Lung (tissue), 12 donors: Measurements from ENCODE around the gene LTBR. TPM values are rescaled to one million over a fixed set of nuclear protein-coding genes. Genes with fewer than 3 reads are reported as not detected.

ENCODE experiments used
- ATAC-seq: fragments of 200-7000 bp; cut with Tn5 transposase; one replicate; pipeline ENCODE4 v1.9.1; 2020; ENCODE audit warnings: moderate number of reproducible peaks; ENCODE audit not compliant: insufficient read depth, low FRiP score
- DNase-seq, 3 donors: peaks; one replicate each; pipeline ENCODE4 v3.0.0-alpha.2; 2013 to 2017
- H3K27ac ChIP-seq, 2 donors: one replicate each; pipeline ENCODE4 v1.5.1; 2013; ENCODE audit warnings: mild to moderate bottlenecking in 2 of 2, moderate library complexity in 2 of 2, control low read depth in 1 of 2, inconsistent platforms in 1 of 2, low read depth in 1 of 2, low read length in 1 of 2
- H3K27me3 ChIP-seq, 3 donors: one replicate each; pipeline ENCODE4 v1.5.1; 2013; ENCODE audit warnings: low read length in 2 of 3; ENCODE audit not compliant: control insufficient read depth in 3 of 3, insufficient read depth in 3 of 3
- H3K36me3 ChIP-seq, 4 donors: one replicate each; pipeline ENCODE4 v1.5.1; 2013; ENCODE audit warnings: low read length in 4 of 4, mild to moderate bottlenecking in 1 of 4, moderate library complexity in 1 of 4; ENCODE audit not compliant: control insufficient read depth in 4 of 4, insufficient read depth in 4 of 4
- H3K4me1 ChIP-seq, 5 donors: one replicate each; pipeline ENCODE4 v1.5.1; 2013; ENCODE audit warnings: low read length in 5 of 5, mild to moderate bottlenecking in 2 of 5, moderate library complexity in 1 of 5; ENCODE audit not compliant: control insufficient read depth in 5 of 5, insufficient read depth in 5 of 5
- H3K4me3 ChIP-seq: one replicate; pipeline ENCODE4 v1.5.1; 2013; ENCODE audit warnings: mild to moderate bottlenecking, control low read depth, moderate library complexity
- H3K9ac ChIP-seq, 2 donors: one replicate each; pipeline ENCODE4 v1.5.1; 2013; ENCODE audit warnings: low read length in 2 of 2, control low read depth in 1 of 2; ENCODE audit not compliant: insufficient read depth in 1 of 2
- H3K9me3 ChIP-seq, 4 donors: one replicate each; pipeline ENCODE4 v1.5.1; 2013; ENCODE audit warnings: low read length in 3 of 4, mild to moderate bottlenecking in 1 of 4, moderate library complexity in 1 of 4; ENCODE audit not compliant: control insufficient read depth in 4 of 4, insufficient read depth in 3 of 4
- WGBS, 2 donors: extraction: QIAGEN DNeasy Blood & Tissue Kit; methylation state at CpG; one replicate each; pipeline ENCODE4 v1.1.7; 2013; 5-methylcytosine and 5-hydroxymethylcytosine counted together
- polyA plus RNA-seq, 2 donors: library from polyadenylated mRNA; stranded (reverse); fragments of 200-250 nt; gene quantifications; one replicate each; pipeline ENCODE4 v1.2.1, GENCODE V29; 2013
- total RNA-seq, 2 donors: library from RNA; depleted of rRNA in 1 of 2; stranded (reverse); fragments of >200 nt in 1 of 2; gene quantifications; one replicate each; pipeline ENCODE4 v1.2.1, GENCODE V29; 2014 to 2021
- TF ChIP-seq, protein P1 (sequence below): IDR thresholded peaks from 2 replicates; pipeline ENCODE4 v1.5.1; 2012; ENCODE audit warnings: mild to moderate bottlenecking; ENCODE audit errors: control extremely low read depth, extremely low read depth
- donor health status: control.
- donor health status: control.
- donor health status: Bipolar disorder and iron deficiency.
- donor health status: healthy.
- donor health status: DM: yes; HTN: yes; CAD: no.

The LTBR gene
- total and polyA plus RNA-seq, 4 donors, result 52.6 to 134 (median 122) TPM

DNA sequence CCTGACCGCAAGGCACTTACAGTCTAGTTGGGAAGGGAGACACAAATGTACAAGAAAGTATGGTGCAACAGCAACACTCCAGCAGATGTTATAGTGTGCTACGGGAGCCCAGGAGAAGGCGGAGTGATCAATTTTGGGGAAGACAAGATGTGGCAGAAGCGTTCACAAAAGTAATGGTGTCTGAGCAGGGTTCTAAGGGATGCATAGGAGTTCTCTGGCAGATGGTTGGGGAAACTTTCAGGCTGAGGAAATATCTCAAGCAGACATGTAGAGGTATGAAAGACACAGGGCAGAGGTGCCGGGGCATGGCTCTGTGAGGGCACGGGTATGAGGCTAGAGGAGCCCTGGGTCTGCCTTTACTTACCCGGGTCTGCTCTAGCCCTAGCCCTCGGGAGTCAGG, 37.0 kb upstream of the LTBR start:
- Histone ChIP-seq H3K36me3 (no peaks in the 10 kb centered on the region), H3K9me3 (no peaks in the 10 kb centered on the region), H3K27me3 (no peaks in the 10 kb centered on the region), H3K4me1 (peaks cover 4 to 23% (median 12%) of the 10 kb centered on the region in 5 donors), H3K27ac (peak overlapping the region in 1 of 2 donors; percentile 81), H3K4me3 (no peak overlapping the region), H3K9ac (peak overlapping the region in 1 of 2 donors; percentile 70)
- TF ChIP-seq, protein P1, sequence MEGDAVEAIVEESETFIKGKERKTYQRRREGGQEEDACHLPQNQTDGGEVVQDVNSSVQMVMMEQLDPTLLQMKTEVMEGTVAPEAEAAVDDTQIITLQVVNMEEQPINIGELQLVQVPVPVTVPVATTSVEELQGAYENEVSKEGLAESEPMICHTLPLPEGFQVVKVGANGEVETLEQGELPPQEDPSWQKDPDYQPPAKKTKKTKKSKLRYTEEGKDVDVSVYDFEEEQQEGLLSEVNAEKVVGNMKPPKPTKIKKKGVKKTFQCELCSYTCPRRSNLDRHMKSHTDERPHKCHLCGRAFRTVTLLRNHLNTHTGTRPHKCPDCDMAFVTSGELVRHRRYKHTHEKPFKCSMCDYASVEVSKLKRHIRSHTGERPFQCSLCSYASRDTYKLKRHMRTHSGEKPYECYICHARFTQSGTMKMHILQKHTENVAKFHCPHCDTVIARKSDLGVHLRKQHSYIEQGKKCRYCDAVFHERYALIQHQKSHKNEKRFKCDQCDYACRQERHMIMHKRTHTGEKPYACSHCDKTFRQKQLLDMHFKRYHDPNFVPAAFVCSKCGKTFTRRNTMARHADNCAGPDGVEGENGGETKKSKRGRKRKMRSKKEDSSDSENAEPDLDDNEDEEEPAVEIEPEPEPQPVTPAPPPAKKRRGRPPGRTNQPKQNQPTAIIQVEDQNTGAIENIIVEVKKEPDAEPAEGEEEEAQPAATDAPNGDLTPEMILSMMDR, result no peak
- ATAC-seq (no peak), DNase-seq (no peak)
- WGBS, 2 donors, result 76 to 77% methylated on average over 8 of the region's 8 CpGs

DNA sequence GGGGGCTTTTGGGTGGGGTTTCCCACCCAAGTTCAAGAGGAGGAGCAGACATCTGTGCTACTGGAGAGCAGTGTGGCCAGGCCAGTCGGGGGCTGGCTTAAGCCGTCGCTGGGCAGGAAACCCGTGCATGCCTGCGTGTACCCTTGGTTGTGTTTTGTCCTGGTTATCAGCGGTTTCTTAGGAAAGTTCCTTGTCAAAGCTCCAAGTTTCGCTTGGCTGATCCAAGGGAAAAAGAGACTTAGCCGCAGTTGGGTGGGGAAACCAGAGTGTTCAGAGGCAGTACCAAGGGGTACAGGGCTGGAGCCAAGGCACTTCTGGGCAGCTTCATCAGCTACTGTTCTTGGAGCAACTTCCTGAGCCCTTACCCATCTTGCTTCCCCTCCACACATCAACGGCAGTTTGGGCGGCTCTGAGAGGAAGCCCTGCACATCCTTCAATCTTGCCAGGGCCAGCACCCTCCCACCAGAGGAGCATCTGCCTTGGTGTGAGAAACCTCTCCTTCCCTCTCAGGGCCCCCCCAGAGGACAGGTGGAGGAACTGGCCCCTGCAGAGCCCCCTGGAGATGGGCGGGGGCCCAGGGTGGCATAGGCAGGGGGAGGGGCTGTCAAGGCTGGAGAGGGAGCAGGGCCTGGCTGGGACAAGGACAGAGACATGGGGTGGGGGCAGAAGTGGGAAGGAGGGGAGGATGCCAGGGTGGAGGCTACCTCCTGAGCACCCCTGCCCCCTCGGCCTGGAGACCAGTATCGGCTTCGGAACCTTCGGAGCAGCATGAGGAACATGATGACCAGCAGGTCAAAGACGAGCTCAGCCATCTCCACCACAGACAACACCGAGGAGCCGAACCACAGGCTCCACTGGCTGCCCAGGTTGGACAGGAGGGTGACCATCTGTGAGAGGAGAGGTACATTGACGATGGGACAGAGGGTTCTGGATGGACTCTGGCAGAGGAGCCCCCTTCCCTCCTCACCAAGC, 36.3 kb upstream of the LTBR start:
- H3K9ac ChIP-seq, result peak overlapping the region in 1 of 2 donors; percentile 70
- 29 to 44% methylated on average over 19 of the region's 19 CpGs for WGBS, 2 donors
- peaks cover under 1 to 18% (median 8%) of the 10 kb centered on the region in 5 donors for H3K4me1 ChIP-seq
- peak; percentile 83 to 97 (median 95) for DNase-seq
- peak; percentile 37 for ATAC-seq
- H3K9me3 ChIP-seq, result no peaks in the 10 kb centered on the region
- TF ChIP-seq, protein P1, result no peak
- H3K27me3 ChIP-seq, result no peaks in the 10 kb centered on the region
- peak overlapping the region in 1 of 2 donors; percentile 81 for H3K27ac ChIP-seq
- no peak overlapping the region for H3K4me3 ChIP-seq
- no peaks in the 10 kb centered on the region for H3K36me3 ChIP-seq

DNA sequence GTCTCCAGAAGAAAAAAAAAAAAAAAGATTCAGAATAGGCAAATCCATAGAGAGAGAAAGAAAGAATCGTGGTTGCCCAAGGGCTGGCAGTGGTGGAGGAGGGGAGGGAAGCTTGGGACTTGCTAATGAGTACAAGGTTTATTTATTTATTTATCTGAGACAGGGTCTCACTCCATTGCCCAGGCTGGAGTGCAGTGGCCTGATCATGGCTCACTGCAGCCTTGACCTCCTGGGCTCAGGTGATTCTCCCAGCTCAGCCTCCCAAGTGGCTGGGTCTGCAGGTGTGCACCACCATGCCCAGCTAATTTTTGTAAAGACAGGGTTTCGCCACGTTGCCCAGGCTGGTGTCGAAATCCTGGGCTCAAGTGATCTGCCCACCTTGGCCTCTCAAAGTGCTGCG, 32.3 kb upstream of the LTBR start:
- DNase-seq, result no peak
- TF ChIP-seq, protein P1, result no peak
- 63 to 66% methylated on average over 5 of the region's 5 CpGs for WGBS, 2 donors
- Histone ChIP-seq H3K27ac (no peak overlapping the region), H3K9me3 (no peaks in the 10 kb centered on the region), H3K9ac (no peak overlapping the region), H3K36me3 (peaks cover 0 to 4% (median 0%) of the 10 kb centered on the region in 4 donors), H3K4me3 (no peak overlapping the region), H3K4me1 (peaks cover 0 to 20% (median 8%) of the 10 kb centered on the region in 5 donors), H3K27me3 (no peaks in the 10 kb centered on the region)
- no peak for ATAC-seq
